Astrocyte (in vitro differentiated cells and primary cell): Measurements from ENCODE around the gene SMCO2.

Source experiments
- CTCF ChIP-seq: IDR thresholded peaks from 2 replicates; pipeline ENCODE4 v1.5.1; 2011; ENCODE audit warnings: low read depth, mild to moderate bottlenecking, inconsistent platforms, low read length, moderate library complexity; ENCODE audit not compliant: insufficient read depth
- EZH2 ChIP-seq: IDR thresholded peaks from 2 replicates; pipeline ENCODE4 v1.6.1; 2012; ENCODE audit warnings: mild to moderate bottlenecking, low read length, inconsistent platforms; ENCODE audit not compliant: insufficient read depth

DNA sequence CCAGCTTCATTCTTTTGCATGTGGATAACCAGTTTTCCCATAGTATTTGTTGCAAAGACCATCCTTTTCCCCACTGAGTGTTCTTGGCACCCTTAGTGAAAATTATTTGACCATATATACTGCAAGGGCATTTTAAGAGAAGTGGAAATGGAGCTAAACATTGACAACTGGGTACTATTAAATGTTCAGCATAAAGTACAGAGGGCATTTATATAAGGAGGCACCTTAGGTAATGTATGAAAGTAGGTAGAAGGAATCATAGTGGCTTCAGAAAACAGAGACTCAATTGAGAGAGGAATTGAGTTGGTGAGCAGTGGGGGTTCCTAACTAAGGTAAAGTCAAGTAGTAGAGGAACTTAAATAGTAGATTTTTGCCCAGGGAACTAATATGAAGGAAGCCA is 34.5 kb upstream of the SMCO2 start:
- TF ChIP-seq CTCF = no peak
- TF ChIP-seq EZH2 = no peak
